ENCODE data around the gene EML6.

GRCh38 chr2:54867457-54867856 lies 144.0 kb downstream of the EML6 start:
- TF ChIP-seq CTCF (conservative IDR thresholded peaks at IDR 0.05; ENCODE audit: low read depth in 2 of 2) (no peak), EZH2phosphoT487 (IDR thresholded peaks at IDR 0.05; ENCODE audit: unreplicated experiment) (no peak), CREB1 (CRISPR knock-in tag; IDR thresholded peaks at IDR 0.05; ENCODE audit: low read depth) (no peak), POLR2AphosphoS5 (IDR thresholded peaks at IDR 0.05; ENCODE audit: low read depth) (no peak), EZH2 (IDR thresholded peaks at IDR 0.05; ENCODE audit: low read depth, unreplicated experiment) (no peak), JUNB (IDR thresholded peaks at IDR 0.05; ENCODE audit: unreplicated experiment) (no peak), STAT1 (IDR thresholded peaks at IDR 0.05; ENCODE audit: unreplicated experiment) (no peak), ZNF331 (CRISPR knock-in tag; IDR thresholded peaks at IDR 0.05; ENCODE audit: low read depth) (no peak), NANOG (IDR thresholded peaks at IDR 0.05; ENCODE audit: borderline replicate concordance) (no peak)
- TF ChIP-seq, protein P1, sequence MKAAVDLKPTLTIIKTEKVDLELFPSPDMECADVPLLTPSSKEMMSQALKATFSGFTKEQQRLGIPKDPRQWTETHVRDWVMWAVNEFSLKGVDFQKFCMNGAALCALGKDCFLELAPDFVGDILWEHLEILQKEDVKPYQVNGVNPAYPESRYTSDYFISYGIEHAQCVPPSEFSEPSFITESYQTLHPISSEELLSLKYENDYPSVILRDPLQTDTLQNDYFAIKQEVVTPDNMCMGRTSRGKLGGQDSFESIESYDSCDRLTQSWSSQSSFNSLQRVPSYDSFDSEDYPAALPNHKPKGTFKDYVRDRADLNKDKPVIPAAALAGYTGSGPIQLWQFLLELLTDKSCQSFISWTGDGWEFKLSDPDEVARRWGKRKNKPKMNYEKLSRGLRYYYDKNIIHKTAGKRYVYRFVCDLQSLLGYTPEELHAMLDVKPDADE (IDR thresholded peaks at IDR 0.05): no peak
- TF ChIP-seq, protein P2, sequence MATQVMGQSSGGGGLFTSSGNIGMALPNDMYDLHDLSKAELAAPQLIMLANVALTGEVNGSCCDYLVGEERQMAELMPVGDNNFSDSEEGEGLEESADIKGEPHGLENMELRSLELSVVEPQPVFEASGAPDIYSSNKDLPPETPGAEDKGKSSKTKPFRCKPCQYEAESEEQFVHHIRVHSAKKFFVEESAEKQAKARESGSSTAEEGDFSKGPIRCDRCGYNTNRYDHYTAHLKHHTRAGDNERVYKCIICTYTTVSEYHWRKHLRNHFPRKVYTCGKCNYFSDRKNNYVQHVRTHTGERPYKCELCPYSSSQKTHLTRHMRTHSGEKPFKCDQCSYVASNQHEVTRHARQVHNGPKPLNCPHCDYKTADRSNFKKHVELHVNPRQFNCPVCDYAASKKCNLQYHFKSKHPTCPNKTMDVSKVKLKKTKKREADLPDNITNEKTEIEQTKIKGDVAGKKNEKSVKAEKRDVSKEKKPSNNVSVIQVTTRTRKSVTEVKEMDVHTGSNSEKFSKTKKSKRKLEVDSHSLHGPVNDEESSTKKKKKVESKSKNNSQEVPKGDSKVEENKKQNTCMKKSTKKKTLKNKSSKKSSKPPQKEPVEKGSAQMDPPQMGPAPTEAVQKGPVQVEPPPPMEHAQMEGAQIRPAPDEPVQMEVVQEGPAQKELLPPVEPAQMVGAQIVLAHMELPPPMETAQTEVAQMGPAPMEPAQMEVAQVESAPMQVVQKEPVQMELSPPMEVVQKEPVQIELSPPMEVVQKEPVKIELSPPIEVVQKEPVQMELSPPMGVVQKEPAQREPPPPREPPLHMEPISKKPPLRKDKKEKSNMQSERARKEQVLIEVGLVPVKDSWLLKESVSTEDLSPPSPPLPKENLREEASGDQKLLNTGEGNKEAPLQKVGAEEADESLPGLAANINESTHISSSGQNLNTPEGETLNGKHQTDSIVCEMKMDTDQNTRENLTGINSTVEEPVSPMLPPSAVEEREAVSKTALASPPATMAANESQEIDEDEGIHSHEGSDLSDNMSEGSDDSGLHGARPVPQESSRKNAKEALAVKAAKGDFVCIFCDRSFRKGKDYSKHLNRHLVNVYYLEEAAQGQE (IDR thresholded peaks at IDR 0.05; ENCODE audit: unreplicated experiment): no peak

Measured in GM23338 (cell line).